Stimulated activated CD4-positive, alpha-beta T cell treated with anti-CD3 and anti-CD28 coated beads, Interleukin-2, amount 100 ng/mL, for 4 hours (primary cell): ENCODE data around the gene PC.

Source experiments
- DNase-seq: peaks from one replicate; pipeline ENCODE4 v3.0.0-alpha.2; 2020; ENCODE audit warnings: low read depth

PC gene

DNA sequence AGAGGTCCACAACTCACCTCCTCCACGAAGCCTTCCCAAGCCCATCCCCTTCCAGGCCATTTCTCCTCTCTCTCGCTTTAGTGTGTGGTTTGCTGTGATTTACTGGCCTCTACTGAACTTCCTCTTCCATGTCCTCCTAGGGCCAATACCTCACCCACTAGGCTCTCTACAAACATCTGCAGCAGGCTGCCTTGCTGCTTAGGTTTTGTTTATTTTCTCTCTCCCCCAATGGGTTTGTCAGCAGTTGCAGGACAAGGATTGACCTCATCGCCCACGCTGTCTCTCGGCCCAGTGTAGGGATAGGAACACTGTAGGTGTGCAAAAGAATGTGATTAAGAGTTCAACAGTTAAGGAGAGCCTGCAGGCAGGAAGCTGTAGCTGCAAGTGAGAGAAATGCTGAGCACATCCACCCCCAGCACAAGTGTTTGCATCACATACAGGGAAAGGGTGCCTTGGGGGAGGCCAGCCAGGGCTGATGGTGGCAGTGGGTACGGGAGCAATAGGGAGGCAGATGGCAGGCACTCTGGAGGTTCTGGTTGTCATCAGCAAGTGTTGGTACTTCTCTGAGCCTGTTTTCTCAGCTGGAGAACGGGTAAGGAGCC is 1.4 kb downstream of the PC start:
- no peak for DNase-seq

DNA sequence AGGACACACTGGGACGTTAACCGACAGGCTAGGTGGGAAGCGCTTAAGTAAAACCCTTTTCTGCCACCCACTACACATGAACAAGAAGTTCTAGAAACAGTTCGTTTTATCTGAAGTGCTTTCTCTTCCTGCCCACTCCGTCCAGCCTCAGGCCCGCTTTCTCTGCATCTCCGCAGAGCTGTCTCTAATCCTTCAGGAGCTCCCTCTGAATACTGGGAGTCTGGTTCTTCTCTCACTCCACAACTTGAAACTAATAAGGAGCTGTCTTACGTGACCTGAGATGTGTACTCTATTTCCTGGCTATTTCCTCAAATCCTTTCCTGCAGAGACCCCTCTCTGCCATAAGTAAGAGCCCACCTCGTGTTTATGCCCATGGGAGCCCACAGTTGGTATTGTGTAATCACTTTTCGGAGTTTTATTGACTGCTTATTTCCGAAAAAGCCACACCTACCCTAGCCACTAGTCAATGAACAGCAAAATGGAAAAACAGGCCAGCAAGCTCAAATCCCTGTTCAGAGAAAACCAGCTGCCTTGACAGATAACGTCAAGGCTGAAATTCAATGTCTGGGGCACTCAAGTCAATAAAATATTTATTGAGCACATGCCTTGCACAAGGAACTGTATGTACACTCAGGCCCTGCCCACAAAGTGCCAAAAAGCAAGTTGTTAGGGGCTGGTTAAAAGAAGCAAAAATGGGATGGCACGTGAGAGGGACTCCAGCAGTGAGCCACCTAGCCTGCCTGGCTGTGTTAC is 4.9 kb downstream of the PC start:
- no peak for DNase-seq

DNA sequence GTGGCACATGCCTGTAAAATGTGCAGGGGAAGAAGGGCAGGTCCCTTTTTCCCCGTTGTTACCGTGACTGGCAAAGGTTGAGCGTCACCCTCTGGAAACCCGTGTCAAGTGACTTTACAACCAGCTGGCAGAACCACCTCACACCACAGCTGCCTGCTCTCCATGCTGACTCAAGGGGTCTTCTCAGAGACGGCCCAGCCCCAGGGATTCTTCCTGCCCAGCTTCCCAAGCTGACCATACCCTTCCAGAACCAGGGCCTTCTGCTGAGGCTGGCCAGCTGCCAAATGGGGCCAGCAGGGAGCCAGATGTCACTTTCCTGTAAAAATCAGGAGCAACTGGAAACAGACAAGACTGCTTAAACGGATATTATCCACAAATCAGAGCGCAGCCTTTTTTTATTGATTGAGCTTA is 6.3 kb downstream of the PC start:
- no peak for DNase-seq

DNA sequence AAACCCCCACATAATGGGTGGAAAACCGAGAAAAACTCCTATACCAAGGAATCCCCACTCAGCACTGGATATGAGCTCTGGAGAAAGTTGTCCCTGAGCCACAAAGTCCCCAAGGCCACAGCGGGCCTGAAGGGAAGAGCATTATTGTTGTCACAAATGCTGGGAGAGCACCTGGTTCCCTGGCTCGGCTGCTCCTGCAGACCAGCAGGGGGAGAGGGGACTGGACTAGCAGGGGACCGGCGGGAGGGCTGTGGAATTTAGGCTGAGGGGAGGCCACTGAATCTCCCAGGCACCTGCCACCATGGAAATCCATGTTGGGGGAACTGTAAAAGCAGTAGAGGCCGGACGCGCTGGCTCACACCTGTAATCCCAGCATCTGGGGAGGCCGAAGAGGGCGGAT is 7.0 kb downstream of the PC start:
- DNase-seq, result no peak

DNA sequence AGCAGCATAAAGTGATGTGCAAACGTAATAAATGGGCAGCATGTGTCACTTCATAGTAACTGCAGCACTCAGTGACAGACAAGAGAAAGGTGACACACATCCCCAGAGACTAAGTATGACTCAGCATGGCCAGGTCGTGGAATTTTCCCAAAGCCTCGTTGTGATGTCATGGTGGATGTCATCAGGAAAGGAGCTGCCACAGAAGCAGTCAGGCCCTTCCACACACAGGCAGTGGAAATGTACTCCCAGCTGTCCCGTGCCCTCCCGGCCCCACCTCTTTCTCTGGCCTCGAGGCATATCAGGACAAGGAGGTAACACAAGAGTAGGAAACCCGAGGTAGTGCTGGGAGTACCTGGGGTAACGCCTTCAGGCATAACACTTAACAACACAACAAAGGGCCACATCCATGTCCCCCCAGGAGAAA is 8.1 kb downstream of the PC start:
- DNase-seq, result peak; percentile 19

DNA sequence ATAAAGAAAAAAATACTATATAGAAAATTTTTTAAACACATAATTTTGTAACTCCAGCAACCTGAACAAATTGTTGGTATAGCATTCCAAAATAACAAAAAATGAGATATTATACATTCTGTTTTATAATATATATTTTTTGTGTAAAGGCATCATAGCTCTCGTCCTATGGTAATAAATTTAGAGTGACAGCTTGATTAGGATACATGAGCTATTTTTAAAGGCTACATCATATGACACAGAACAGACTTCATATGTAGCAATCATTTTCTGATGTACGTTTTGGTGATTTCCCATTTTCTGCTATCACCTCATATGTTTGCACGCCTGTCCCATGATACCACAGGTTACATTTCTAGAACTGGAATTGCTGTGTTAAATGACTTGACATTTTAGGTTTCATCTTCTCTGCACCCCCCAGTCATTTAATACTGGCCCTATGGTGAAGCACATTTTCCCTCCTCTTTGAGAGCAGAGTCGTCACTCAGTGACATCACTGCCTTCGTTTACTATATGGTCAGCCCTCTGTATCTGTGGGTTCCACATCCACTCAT is 19.5 kb downstream of the PC start:
- no peak for DNase-seq

DNA sequence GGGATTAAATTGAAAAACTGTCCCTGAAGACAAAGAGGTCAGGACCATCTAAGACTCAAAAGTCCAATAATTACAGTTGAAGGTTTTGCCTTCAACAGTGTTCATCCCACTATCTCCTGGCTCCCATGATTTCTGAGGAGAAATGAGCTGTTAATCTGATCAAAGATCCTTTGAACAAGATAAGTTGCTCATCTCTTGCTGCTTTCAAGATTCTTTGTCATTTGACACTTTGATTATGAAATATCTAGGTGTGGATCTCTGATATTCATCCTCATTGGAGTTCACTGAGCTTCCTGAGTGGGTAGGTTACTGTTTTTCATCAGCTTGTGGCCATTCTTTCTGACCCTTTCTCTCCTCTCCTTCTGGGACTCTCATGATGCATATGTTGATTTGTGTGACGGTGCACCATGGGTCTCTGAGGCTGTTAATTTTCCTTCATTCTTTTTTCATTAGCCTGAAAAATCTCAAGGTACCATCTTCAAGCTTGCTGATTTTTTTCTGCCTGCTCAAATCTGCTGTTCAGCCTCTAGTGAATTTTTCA is 20.9 kb downstream of the PC start:
- no peak for DNase-seq

DNA sequence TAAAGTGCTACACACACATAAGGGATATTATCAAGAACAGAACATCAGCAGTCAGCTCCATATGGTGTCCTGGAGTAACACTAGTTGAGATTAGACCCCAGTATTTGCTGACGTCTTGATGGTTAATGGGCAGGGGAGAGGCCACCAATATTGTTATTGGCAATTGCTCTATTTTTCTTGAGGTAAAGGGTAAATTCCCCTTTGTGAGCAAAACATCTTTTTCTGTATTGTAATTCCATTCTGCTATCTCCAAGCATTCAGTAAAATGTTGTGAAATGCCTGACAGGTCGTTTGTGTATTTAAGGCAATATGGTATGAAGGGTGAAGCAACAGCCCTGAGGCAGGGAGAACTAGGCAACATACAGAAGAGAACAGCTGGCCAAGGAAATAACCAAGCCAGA is 21.9 kb downstream of the PC start:
- no peak for DNase-seq

DNA sequence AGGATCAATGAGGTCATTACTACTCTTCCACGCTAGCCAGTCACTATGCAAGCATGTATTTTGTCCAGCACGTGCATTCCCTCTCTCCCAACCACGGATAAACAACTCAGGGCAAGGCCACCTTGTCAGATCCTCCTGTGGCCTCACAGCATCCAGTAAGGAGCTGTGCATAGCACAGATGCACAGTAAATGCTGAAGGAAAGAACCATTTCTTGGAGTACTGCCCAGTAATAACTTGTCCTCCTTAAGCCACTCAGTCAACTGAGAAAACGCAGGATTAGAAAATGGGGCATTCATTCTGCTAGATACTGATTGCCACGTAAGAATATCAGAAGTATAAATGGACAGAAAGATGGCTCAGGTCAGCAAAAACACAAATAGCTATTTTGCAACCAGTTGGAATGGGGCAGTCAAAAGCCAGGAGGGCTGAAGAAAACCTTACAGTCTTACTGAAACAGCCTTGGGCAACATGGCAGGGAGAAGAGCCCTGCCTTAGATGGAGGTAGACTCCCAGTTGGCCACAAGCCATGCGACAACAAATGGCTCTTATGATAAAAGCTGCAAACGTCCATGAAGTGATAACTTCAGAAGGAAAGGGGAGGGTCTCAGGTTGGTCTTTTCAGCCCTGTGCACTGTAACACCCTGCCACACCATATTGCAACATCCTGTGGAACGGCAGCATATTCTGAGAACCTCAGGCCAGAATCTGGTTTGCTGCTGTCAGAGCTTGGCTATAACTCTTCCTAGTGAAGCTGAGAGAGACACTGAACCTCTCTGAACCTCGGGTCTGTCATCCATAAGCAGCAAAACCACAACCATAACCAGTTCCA is 23.0 kb downstream of the PC start:
- DNase-seq, result no peak

DNA sequence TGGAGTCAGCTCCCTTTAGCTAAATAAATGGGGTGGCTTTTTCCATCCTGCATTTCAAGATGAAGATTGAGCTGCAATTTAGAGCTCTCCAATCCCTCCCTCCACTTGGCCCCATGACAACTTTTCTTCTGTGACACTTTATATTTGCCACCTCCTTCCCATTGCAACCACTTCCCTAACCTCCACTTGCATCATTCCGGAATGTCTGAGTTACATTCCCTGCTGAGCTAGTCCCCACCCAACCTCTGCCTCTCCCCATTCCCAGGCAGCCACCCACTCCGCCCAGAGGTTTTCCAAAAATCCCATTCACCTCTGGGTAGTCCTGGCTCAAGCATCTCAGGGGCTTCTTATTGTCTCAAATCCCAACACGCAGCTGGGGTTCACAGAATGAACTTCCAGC is 24.7 kb downstream of the PC start:
- DNase-seq, result no peak

DNA sequence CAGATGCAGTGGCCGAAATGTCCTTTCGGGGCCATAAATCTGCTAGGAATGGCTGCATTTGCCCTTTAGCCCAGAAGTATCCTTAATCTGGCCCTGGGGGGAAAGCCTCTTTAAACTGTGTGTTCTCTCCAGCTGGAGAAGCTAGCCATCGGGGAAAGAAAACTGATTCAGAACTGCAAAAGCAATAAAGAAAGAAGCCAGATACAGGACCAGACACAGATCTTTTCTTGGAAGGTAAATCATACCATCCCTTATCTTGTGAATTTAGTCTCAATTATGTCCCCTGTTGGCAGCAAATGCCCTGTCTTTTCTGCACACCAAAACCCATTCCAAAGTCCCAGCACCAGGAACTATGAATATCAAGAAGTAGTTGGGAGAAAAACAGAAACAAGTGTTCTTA is 25.6 kb downstream of the PC start:
- no peak for DNase-seq

DNA sequence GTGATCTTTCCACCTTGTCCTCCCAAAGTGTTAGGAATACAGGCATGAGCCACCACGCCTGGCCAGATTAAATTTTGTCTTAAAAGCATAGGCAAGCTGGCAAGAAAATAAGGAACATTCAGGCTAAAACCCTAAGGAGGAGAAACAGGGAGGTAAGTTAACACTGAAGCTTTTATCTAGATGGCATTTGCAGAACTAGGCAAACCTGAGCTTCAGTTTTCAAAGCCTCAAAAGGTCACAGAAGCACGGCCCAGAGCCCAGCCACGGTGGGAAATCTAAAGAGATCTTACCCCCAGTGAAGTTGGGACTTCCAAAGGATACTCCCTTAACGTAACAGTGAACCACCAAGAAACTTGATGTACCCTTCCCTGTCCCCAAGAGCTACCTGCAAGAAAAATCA is 28.4 kb downstream of the PC start:
- no peak for DNase-seq

DNA sequence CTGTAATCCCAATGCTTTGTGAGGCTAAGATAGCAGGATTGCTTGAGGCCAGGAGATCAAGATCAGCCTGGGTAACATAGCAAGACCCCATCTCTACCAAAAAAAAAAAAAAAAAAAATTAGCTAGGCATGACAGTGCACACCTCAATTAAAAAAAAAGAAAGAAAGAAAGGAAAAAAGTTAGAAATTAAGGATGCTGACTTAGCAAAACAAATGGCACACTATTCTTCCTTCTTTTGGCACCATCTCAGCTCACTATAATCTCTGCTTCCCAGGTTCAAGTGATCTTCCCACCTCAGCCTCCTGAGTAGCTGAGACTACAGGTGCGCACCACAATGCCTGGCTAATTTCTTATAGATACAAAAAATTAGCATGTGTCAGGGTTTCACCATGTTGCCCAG is 33.9 kb downstream of the PC start:
- no peak for DNase-seq

DNA sequence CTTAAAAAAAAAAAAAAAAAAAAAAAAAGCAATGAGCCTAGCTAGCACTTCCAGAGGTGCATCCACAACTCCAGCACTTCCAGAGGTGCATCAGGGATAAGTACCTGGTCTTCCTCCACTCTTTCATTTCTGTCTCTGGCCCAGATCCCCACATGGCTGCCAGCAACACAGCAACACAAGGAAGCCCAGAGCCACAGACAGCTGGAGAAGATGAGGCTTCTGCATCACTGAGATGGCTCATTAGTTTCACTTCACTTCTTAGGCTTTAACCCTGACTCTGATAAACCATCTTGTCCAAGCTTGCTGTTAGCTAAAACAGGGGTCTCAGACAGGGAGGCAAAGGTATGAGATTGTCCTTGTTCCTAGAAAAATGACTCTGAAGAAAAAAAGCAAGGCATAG is 35.6 kb downstream of the PC start:
- no peak for DNase-seq

DNA sequence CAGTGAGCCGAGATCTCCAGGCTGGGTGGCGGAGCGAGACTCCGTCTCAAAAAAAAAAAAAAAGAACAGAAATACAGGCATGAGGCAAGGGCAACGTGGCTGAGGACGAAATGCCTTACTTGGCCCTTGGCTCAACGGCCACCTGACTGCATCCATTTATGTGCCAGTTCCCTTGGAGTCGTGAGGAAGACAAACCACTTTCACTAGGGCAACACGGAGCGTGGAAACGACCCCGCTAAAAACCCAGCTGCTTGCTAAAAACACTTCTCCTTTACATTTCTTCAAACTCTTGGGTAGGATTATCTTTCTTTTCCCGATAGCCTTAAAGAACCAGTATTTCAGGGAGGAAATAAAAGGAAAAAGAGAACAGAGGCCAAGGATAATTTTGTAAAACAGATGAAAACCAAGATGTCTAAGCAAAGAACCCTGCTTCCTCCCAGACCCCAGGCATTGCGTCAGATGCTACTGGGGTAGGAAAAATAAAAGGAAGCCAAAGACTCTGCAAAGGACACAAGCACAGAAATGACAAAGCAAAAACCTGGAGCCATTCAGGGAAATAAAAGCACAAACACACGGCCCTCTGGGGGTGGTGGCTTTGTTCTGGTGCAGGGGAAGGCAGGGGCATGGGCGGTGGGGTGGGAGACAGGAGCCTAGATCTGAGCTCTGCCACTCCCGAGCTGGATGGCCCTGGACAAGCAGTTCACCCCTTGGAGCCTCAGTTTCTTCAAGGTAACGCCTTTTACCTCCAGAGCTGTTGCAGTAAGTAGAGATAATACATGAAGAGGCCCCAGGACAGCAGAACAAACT is 37.0 kb downstream of the PC start:
- DNase-seq, result no peak

DNA sequence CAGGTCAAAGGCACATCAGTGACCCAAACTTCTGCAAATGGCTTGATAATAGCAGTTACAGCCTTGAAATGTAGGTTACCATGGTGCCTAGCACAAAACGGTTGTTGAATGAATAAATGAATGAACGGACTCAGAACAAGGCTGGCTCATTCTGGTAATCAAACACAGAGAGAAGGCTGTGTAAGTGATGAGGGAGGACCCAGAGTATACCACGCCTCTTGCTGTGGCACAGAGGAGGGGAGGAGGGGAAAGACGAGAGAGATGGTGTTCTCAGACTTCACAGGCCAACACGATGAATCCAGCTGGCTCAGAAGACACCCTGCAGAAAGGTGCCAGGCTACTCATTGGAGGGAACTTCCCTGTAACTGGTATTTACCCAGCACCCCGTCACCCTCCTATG is 38.3 kb downstream of the PC start:
- no peak for DNase-seq

DNA sequence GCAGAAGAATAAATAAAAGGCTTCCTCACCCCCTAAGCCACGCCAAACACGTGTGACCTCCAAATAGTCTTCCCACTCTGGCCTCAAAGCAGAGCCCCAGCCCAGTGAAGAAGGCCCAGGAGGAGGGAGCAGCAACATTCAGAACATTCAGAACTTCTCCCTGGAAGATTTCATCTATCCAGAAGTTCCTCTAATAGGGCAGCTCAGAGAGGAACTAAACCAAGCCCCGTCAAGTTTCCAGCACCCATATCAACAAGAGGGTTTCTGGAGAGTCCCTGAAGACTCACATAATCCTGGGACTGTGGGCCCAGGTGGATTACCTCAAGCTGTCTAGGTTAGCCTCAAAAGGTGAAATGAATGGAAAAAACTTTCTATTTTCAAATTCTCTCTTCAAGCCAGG is 39.4 kb downstream of the PC start:
- no peak for DNase-seq

DNA sequence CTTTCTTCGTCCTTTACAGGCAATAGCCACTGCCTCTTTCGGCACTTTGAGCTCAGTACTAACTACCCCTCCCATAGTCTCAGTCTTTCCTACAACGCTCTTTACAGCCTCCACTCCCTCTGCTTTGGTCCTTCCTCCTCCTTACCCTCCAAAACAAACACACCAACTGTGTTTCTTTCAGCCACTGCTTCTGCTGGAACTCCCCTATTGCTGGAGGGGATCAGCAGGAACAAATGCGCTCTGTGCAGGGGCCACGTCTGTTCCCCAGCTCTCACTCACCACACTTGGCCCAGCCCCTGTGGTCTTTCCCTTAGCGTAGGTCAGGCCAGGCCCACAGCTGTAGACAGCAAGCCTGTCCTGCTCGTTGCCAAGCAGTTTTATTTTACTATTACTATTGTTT is 42.3 kb downstream of the PC start:
- no peak for DNase-seq

DNA sequence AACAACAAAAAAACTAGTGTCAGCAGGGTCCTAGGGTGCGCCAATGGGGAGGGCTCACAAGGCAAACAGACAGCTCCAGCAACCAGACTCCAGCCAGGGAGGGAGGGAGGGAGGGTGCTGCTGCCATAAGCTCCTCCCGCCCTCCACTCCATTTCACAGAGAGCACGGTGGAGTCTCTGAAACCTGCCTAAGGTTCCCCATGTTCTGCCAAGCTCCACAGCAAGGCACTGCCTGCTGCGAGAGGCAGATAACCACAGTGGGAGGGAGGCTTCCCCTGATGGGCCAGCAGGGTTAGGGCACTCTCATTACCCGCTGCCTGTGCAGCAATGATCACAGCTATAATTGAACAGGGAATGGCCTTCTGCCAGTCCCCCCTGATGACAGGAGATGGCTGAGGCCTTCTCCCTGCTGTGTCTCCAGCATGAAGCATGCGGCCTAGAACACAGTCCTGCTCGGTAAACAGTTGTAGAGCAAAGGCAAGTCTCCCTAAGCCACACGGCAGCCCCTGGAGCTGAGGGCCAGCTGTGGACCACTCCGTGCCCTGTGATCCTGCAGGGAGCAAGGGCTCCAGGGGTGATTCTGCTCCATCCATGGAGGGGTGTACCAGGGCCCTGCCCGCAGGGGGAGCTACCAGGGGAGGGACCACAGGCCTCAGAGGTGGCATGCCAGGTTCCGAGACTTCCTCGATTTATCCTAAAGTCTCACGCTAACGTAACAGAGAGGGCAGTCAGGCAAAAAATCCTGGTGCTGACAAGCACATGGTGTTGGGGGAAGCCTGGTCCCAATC is 42.9 kb downstream of the PC start:
- no peak for DNase-seq

DNA sequence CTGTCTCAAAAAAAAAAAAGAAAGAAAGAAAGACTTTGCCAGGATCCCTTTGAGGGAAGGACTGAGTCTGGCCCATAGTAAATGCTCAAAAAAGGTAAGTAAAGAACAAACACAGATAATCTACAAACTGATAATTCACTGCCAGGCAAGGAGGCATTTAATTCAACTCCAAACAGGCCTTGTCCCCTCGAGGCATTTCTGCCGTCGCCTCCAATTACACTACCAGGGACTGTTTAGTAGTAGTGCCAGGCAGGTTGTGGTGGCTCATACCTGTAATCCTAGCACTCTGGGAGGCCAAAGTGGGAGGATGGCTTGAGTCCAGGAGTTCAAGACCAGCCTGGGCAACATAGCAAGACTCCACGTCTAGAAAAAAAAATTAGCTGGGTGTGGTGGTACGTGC is 43.7 kb downstream of the PC start:
- DNase-seq, result no peak

DNA sequence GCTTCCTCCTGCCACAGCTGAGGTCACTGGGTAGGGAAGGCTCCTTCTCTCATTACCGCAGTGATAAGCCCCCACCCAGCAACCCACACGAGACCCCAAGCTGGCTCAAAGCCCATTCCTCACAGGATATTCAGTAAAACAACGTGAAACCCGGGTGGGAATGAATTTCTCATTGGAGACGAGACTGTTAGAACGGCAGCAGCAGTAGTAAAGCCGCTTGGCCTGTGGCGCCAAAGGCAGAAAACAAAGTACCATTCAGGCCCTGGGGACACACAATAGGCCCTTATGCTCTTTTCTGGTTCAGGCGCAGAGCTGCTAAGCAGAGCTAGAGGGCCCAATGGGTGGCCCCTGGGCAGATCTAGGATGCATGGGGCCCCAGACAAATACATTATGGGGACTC is 45.3 kb downstream of the PC start:
- no peak for DNase-seq
